ENCODE data around the gene SCAMP3. TPM values are rescaled to one million over a fixed set of nuclear protein-coding genes. Genes with fewer than 3 reads are reported as not detected.
"Not testable (repeated sequence)": the region's sequence is repeated elsewhere in the genome, so short reads cannot be mapped to it uniquely, and the experiment has no call there.

The SCAMP3 gene
- total RNA-seq, 1 experiment from 2014 or later = 158 TPM

DNA sequence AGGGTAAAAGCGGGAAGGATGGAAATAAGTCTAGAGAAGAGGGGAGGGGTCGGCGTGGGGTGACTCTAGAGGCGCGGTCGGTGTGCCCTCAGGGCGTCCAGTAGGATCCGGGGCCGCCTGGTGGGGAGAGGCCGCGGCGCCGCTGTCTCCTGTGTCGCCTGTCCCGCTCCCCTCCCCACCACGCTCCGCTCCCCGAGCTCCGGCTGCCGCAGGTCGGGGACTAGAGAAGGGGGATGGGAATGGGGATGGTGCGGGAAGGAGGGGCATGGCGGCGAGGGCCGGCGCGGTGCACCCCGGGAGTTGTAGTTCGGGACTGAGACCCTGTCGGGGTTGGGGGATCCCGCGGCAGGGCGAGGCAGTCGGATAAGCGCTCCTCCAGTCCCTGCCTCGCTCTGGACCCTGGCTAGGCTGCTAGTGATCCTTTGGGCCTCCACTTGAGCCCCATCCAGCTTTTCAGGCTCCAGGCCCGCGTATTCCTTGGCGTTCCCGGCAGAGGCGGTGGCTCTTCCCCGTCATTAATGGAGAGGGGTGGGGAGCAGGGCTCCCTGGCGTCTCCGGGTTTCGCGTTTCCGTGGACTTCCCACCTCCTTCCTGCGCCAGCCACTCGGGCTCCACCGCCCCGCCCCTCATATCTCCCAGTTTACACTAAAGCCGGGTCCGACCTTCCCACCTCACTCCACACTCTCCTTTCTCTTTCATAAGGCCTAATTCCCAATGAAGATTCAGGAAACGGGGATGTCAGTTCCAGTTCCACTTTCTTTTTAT lies 6.7 kb downstream of the SCAMP3 start, which contains the start of gene ENTREP3:
TSS of gene ENTREP3 (minus strand) at position 241 of the 765 bp plus-strand sequence. CDS start 606 bp downstream, outside the sequence.
- DNase-seq (ENCODE audit: low read depth) = peak; percentile 66

- DNase-seq (ENCODE audit: low read depth) = no peak
Observed at GRCh38 chr1:155254714-155255242, 7.4 kb downstream of the SCAMP3 start.

- no peak for DNase-seq (ENCODE audit: low read depth)
Observed at GRCh38 chr1:155254228-155254713, 7.9 kb downstream of the SCAMP3 start.

DNA sequence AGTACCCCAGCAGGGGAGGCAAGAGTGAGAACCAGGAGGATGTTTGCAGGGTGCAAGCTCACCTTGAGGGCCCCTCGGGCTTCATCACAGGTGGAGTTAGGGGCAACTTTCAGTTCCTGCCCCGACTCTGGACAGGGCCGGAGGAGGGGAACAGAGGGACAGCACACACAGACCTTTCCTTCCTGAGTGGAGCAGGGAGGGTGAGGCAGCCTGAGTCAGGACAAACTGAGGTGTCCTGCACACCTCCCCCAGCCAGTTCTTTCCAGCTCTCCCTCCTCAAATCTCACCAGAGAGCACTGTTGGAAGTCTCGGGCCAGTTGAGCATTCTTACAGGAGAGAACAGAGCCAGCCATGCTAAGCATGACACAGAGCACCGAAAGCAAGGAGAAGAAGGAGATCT lies 8.4 kb downstream of the SCAMP3 start:
- DNase-seq (ENCODE audit: low read depth) = peak; percentile 36

- no peak for DNase-seq (ENCODE audit: low read depth)
Observed at GRCh38 chr1:155253208-155253607, 9.0 kb downstream of the SCAMP3 start.

- DNase-seq (ENCODE audit: low read depth) = no peak
Observed at GRCh38 chr1:155251566-155251965, 10.6 kb downstream of the SCAMP3 start.

GRCh38 chr1:155250633-155251449 lies 11.3 kb downstream of the SCAMP3 start:
- peak; percentile 81 for DNase-seq (ENCODE audit: low read depth)

- no peak for DNase-seq (ENCODE audit: low read depth)
Observed at GRCh38 chr1:155250246-155250632, 11.9 kb downstream of the SCAMP3 start.

DNA sequence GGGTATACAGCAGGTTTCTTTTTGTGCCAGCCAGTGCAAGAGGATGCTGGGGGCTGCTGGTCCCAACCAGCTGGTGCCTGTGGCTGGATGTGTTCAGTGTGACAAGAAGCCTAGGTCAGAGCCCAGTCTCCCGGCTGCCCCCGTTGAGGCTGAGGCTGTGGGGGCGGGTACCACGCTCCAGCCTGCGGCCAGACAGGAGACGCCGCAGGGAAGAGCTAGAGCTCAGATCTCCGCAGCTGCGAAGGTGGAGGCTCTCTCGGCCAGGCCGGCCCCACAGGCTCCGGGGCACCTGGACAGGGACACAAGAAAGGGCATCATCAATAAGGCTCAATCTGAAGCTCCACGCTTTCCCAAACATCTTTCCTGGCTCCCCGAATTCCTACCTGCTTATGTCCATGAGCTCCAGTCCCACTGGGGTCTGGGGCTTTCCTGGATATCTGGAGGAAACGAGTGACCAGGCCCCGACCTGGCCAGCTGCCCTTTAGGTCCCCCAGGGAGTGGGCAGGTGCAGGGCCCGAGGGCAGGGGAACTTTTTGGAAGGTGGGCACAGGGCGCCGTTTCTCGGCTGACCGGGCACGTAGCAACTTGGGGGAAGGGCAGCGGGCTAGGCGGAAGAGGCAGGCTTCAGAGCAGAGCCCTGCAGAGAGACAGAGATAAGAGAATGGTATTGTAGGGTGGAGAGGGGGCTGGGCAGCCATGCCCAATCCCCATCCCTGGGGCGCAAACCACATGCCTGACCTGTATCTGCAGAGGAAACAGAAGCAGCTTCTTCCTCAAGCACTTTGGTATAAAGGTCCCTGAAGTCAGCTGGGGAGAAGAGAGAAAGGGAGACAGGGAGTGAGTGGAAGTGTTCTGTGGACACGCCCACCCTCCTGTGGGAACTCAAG lies 14.2 kb downstream of the SCAMP3 start:
- DNase-seq (ENCODE audit: low read depth) = no peak

- not testable (repeated sequence) for DNase-seq (ENCODE audit: low read depth)
Observed at GRCh38 chr1:155246796-155247195, 15.4 kb downstream of the SCAMP3 start.

DNA sequence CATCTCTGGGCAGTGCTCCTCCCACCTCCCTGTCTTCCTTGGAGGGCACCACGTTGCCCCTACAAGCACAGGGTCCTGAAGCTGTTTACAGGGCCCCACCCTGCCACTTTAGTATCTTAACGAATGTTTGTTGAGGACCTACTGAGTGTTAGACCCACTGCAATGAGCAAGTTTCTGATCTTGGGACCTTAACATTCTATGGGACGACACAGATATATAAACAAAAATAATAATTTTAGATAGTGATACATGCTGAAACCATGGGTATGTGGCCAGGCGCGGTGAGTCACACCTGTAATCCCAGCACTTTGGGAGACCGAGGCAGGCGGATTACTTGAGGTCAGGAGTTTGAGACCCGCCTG lies 17.0 kb downstream of the SCAMP3 start:
- DNase-seq (ENCODE audit: low read depth) = peak; percentile 12

DNA sequence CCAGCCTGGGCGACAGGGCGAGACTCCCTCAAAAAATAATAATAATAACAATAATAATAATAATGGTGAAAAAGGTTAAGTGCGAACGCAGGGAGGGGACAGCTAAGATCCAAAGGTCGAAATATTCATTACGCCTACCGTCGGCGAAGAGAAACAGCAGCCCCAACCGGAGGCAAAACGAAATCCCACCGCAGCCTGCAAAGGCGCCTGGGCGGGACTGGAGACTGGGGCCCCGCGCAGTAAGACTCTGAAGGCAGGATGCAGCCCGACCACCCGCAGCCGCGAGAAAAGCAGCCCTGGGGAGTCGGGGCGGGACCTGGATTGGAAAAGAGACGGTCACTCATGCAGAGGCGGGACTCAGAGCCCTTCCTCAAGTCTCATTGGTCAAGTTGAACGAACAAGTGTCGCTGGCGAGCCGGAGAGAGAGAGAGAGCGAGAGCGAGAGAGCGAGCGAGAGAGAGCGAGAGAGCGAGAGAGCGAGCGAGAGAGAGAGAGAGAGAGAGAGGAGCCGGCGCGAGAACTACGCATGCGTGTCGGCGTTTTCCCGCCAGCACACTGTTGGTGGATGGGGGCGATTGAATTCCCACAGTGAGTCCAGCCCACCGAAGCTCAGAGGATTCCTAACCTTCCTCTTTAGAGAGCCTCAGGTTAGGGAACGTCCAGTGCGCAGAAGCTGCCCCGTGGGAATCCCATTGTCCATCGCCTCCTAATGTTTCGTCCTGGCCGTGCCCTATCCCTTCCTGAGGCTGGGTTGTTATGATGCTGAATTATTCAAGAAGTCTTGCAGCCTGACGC lies 17.6 kb downstream of the SCAMP3 start:
- DNase-seq (ENCODE audit: low read depth) = peak; percentile 96

GRCh38 chr1:155242805-155243358 lies 19.3 kb downstream of the SCAMP3 start:
- no peak for DNase-seq (ENCODE audit: low read depth)

GRCh38 chr1:155241841-155242264 lies 20.3 kb downstream of the SCAMP3 start:
- DNase-seq (ENCODE audit: low read depth) = no peak

- peak; percentile 73 for DNase-seq (ENCODE audit: low read depth)
Observed at GRCh38 chr1:155241069-155241679, 21.0 kb downstream of the SCAMP3 start.

GRCh38 chr1:155236451-155236850 lies 25.7 kb downstream of the SCAMP3 start:
- no peak for DNase-seq (ENCODE audit: low read depth)

DNA sequence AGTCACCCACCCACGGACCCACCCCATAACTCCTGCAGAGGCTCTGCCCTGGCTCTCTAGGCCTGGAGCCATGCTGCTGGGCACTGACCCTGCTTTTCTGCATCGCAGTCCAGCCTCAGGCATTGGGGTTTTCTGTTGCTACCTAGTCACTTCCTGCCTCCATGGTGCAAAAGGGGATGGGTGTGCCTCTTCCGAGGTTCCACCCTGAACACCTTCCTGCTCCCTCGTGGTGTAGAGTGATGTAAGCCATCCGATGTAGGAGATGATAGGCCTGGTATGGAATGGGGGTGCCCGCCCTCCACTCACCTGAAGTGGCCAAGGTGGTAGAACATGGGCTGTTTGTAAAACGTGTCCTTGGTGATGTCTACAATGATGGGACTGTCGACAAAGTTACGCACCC lies 26.8 kb downstream of the SCAMP3 start:
- not testable (repeated sequence) for DNase-seq (ENCODE audit: low read depth)

GRCh38 chr1:155233502-155233901 lies 28.7 kb downstream of the SCAMP3 start:
- DNase-seq (ENCODE audit: low read depth) = not testable (repeated sequence)

Measured in HT1080 (cell line).